HCT116 (cell line): ENCODE results near the gene RMP24.

Source experiments
- CEBPB ChIP-seq: IDR thresholded peaks from 2 replicates; pipeline ENCODE4 v1.6.1; 2012; ENCODE audit warnings: low read depth
- CTCF ChIP-seq, 3 experiments: fragments of 200-600 bp in 1 of 3; sonication (generic) in 1 of 3; IDR thresholded peaks in 2 of 3; conservative IDR thresholded peaks in 1 of 3; 2 replicates each; pipeline ENCODE4 v1.5.1; 2012 to 2017; ENCODE audit warnings: low read depth in 2 of 3, low read length in 2 of 3, antibody characterized with exemption in 1 of 3, borderline replicate concordance in 1 of 3, control low read depth in 1 of 3, mild to moderate bottlenecking in 1 of 3, mixed read lengths in 1 of 3, mixed run types in 1 of 3, moderate library complexity in 1 of 3; ENCODE audit not compliant: insufficient read depth in 1 of 3
- EGR1 ChIP-seq: IDR thresholded peaks from 2 replicates; pipeline ENCODE4 v1.6.1; 2012; ENCODE audit warnings: low read depth
- ELF1 ChIP-seq: IDR thresholded peaks from 2 replicates; pipeline ENCODE4 v1.6.1; 2012; ENCODE audit warnings: low read depth, borderline replicate concordance
- MAX ChIP-seq: IDR thresholded peaks from 2 replicates; pipeline ENCODE4 v1.6.1; 2012
- POLR2A ChIP-seq: IDR thresholded peaks from 2 replicates; pipeline ENCODE4 v1.7.0; 2011; ENCODE audit warnings: borderline replicate concordance; ENCODE audit not compliant: insufficient read depth, insufficient read length; ENCODE audit errors: extremely low read depth
- POLR2AphosphoS5 ChIP-seq: IDR thresholded peaks from 2 replicates; pipeline ENCODE4 v1.6.1; 2011; ENCODE audit warnings: mild to moderate bottlenecking, low read depth, low read length, moderate library complexity

- TF ChIP-seq CTCF (IDR thresholded peaks at IDR 0.05 in 2 of 3, conservative IDR thresholded peaks at IDR 0.05 in 1 of 3; ENCODE audit: borderline replicate concordance in 1 of 3, insufficient read depth in 1 of 3, low read depth in 2 of 3, low read length in 2 of 3) (no peak), ELF1 (no peak), EGR1 (no peak), MAX (no peak), CEBPB (no peak), POLR2A (no peak), POLR2AphosphoS5 (no peak)
Measured at GRCh38 chr18:36023336-36023735, 50.9 kb downstream of the RMP24 start.
